Activated naive CD4-positive, alpha-beta T cell (primary cell): ENCODE data around the gene BEST1.
"Not testable (repeated sequence)": the region's sequence is repeated elsewhere in the genome, so short reads cannot be mapped to it uniquely, and the experiment has no call there.

Experiments used
- DNase-seq, 4 experiments: peaks; one replicate each; lab custom pipeline; 2025; lab: John Stamatoyannopoulos, UW

BEST1 gene

DNA sequence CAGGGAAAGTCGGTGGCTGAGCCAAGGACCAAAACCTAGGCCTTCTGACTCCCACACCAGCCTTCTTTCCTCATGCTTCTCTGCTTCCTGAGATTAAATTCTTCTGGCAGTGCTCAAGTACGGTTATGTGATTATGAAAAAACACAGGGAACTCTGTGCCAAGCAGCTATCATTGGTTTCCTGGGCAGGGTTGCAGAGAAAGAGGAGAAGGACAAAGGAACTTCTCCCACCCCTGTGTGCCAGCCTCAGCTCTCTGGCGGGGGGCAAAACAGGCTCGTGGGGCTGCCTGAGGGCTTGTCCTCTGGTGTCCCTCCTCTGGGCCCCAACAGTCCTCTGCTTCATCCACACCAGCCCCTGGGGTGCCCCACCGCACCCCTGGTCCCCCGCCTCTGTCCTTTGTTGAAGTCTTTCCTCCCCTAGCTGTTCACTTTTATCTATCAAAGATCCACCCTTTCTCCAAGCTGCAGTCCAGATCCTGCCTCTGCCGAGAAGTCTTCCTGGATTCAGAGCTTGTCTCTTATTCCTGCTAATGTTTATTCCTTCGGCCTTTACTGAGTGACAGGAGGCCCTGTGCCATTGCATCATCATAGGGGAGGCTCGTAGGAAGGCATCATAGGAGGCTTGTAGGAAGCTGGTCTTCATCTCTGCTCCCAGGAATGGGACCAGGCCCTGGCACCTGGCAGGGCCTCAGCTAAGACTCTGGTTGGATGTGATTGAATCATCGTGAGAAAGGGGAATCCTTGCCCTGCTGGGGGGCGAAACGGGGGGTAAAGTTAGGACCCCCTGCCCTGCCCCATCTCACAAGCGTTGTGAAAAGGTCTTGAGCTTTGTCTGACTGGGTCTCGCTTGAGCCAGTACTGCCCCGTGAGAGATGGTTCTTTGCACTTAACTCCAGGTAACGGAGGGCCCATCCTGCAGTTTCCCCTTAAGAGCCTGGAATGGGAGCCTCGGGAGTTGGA is 28.8 kb downstream of the BEST1 start:
- DNase-seq, result no peak

DNA sequence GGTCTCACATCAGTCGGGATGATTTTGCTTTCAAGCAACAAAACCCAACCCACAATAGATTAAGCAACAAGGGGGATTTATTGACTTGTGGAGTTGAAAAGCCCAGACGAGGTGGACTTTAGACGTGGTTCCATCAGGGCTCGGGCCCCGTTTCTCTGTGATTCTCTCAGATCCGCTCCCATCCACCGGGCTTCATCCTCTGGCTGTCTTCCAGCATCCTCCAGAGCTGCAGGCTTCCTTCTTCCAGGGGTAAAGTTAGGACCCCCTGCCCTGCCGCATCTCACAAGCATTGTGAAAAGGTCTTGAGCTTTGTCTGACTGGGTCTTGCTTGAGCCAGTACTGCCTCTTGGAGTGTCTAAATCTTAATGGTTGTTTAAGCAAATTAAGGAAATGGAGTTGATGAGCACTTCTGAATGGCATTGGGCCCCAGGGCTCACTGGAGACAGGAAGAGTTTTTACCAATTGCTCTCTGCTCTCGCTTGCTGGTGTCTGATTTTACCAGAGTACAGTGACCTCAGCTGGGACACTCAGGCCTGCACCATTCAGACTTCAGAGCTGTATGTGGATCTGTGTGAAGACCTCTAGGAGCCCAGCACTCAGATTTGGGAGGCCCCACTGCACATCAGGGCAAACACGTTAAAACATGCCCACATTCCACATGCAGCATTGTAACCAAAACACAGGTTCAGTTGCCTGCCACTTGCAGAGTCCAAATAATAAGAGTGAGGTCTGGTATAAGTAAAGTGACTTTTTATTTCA is 30.8 kb downstream of the BEST1 start:
- no peak for DNase-seq

DNA sequence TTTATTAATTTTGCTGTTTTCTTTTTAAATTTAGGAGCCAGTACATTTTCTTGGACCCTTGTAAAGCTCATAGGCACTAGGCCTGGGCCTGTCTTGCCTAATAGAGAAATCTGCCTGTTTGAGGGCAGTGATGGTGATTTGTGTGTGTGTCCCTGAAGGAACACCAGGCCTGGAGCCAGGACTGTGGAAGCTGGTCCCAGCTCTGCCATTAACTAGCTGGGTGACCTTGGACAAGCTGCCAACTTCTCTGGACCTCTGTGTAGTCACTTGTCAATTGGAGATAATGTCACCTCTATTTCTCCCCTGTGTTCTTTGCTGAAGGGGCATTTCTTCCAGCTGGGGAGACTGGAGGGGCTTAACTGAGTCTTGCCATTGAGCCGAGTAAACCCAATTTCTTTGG is 33.3 kb downstream of the BEST1 start:
- DNase-seq, result no peak

DNA sequence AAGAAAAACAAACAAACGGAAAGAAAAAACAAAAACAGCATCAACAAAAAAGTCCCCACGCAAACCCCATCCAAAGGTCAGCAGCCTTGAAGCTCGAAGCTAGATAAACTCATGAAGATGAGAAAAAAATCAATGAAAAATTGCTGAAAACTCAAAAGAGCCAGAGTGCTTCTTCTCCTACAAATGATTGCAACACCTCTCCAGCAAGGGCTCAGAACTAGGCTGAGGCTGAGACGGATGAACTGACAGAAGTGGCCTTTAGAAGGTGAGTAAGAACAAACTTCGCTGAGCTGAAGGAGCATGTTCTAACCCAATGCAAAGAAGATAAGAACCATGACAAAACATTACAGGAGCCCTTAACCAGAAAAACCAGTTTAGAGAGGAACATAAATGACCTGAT is 35.7 kb downstream of the BEST1 start:
- DNase-seq, result no peak

DNA sequence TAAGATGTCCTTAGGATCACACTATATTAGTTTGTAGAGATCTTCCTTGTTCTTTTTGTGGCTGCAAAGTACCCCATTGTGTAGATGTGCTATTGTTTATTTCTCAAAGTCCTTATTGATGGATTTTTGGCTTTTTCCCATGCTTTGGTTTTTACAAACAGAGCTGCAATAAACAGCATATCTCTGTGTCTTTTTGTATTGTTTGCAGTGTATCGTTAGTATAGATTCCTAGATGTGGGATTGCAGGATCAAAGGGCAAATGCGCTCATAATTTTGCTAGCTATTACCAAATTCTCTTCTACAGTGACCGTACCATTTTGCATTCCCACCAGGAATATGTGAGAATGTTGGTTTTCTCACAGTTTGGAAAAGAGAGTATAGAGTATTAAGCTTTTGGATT is 44.8 kb downstream of the BEST1 start:
- no peak for DNase-seq

DNA sequence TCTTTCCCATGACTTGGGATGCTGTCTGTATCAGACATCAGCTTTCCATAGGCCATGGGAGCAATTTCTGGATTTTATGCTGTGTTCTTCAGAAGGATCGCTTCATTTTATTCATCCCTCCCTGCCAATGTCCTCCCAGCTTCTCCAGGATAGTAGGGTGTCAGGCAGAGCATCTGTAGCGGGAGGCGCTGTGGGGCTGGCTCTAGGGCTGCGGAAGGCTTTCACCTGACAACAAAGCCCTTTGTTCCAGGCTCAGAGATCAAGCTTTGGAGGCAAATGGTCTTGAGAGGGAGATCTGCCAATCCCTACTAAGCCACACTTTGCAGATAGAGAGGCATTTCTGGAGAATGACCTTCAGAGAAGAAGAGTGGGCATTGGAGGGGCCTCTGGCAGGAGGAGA is 46.8 kb downstream of the BEST1 start:
- no peak for DNase-seq

DNA sequence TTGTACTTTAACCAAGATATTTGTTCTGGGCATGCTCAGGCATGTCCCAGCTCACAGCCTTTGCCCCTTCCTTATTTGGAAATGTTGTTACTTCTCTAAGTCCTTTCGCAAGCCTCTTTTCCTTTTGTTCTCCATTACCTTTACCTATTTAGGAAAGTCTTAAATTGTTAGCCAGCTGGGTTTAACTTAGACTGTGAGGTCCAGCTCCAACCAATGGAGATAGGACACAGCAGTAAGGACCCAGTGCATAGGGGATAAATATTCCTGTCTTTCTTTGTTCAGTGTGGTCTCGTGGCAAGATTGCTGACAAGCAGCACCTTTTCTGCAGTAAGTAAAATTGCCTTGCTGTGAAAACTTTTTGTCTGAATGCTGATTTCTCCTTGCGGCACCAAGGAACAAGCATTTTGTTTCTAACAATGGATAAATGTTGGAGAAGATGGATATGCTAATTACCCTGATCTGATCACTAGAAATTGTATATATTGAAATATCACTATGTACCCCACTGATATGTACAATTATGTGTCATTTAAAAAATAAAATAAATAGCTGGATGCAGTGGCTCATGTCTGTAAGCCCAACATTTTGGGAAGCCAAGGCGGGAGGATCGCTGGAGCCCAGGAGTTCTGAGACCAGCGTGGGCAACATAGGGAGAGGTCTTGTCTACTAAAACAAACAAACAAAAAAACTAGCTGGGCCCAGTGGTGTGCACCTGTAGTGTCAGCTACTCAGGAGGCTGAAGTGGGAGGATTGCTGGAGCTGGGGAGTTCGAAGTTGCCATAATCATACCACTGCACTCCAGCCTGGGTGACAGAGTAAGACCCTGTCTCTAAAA is 49.2 kb downstream of the BEST1 start:
- no peak for DNase-seq

DNA sequence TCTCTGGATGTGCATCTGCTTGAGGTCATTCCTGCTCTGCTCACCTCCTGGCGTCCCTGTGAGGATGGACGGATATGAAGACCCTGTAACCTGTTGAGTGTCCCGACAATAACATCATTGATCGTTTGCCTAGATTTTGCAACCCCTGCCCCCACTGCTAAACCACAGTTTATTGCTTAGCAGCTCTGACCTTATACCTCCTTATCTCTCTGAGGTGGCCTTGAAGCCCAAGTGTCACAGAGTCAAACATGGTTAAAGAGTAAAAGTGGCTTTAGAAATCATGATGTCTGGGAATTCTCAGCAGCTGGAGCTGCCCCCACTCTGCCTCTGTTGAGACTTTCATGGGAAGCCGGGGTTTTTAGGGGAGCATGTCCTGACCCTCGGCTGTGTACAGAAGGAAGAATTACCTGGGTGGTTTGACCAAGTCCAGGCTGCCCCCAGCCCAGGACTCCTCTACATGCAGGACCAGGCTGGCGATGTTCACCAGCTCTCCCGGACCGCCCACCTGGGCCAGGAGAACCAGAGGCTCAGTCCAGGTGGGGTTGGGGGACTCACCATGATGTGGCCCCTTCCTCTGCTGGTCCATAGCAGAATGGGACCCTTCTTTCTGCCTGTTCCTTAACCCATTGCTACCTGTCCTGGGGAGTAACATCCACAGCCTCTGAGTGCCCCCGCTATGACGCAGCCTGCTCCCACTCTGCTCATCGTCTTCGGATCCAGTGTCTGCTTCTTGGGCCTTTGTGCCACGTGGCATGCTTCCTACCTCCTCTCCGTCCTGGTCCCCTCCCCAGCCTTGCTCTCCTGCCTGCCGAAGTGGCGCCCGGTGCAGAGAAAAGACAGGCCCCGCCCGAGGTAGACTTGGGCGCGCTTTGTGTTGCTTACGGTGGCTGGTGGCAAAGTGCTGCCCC is 50.6 kb downstream of the BEST1 start:
- no peak for DNase-seq

DNA sequence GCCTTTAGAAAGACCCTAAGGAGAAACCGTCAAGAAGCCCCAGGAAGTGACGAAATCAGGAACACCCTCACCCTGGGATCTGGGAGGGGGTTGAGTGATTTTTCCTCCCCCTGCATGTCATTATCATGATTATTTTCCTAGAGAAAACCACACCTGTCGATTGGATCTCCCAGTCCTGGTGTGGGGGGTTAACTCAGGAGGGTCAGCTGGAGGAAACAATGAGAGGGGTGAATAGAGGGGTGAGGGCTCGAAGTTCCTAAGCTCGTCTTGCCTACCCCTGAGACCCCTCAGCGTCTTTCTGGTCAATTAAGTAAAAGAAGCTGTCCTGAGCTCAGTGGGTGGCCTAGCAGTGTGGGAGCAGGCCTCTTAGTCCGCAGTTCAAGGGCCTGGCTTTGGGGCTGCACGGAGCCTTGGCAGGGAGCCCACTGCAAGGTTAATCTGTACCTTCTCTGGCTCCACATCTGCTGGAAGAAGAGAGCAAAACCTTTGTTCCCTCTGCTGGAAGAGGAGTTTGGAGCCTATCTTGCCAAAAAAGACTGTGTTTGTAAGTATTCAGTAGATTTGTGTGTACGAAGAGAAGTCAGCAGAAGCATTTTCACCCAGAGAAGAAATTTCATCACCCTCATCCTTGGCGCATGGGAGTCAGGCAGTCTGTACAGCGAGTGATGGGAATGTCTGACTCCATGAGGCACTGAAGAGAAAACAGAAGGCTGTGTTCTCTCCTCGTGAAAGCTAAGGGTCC is 51.5 kb downstream of the BEST1 start:
- DNase-seq, result no peak

DNA sequence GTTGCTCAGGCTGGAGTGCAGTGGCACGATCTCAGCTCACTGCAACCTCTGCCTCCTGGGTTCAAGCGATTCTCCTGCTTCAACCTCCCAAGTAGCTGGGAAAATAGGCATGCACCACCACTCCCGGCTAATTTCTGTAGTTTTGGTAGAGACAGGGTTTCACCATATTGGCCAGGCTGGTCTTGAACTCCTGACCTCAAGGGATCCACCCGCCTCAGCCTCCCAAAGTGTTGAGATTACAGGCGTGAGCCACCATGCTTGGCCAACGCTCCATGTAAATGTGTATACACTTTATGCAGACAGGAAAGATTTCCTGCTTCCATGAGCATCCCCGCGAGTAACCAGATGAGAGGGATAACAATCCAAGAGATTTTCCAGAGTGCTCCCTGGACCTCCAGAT is 52.1 kb downstream of the BEST1 start:
- not testable (repeated sequence) for DNase-seq

DNA sequence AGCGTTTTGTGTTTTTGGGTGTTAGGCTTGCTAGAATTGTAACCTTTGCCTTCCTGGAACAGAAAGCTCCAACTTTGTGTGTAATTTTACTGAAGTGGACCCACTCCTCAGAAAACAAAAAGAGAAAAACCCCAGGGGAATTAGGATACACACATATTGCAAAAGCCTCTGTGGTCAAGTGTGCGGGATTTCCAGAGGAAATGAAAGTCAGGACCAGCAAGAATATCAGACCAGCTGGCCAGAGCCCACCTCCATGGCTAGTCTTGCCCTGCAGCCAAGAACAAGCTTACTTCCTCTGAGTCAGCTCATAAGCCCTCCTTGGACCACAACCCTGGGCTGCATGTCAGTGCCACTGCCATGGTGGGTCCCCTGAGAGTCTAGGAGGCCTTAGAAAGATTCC is 54.3 kb downstream of the BEST1 start:
- DNase-seq, result no peak

DNA sequence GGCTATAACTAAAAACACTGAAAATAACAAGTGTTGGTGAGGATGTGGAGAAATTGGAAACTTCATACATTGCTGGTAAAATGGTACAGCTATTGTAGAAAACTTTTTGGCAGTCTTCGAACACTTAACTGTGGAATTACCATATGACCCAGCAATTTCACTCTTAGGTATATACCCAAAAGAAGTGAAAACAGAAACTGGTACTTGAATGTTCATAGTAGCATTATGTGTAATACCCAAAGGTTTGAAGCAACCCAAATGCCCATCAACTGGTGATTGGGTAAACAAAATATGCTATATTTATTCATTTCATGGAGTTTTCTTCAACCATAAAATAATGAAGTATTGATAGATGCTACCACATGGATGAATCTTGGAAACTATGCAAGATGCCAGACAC is 58.0 kb downstream of the BEST1 start:
- no peak for DNase-seq

DNA sequence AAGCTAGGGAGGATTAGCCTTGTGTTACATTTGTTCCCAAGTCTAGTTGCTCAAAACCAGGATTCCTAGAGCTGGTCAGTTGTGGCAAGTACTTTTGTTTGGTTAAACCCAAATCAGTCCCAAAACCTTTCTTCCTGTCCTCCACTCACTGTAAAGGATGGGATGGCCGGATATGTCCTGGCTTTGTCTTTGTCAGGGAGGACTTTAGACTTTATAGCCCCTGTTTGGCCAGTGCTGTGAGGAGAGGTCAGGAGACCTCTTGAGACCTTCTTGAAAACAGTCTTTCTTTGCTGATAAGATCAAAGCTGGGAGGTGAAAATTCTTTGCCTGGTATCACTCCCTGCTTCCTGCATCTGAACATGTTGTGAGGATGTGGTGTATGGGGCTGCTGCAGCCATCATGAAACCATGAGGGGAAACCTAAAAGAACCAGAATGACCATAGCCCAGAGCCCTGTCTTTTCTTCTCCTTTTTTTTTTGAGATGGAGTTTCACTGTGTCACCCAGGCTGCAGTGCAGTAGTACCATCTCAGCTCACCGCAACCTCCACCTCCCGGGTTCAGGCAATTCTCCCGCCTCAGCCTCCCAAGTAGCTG is 60.9 kb downstream of the BEST1 start:
- DNase-seq, result no peak

DNA sequence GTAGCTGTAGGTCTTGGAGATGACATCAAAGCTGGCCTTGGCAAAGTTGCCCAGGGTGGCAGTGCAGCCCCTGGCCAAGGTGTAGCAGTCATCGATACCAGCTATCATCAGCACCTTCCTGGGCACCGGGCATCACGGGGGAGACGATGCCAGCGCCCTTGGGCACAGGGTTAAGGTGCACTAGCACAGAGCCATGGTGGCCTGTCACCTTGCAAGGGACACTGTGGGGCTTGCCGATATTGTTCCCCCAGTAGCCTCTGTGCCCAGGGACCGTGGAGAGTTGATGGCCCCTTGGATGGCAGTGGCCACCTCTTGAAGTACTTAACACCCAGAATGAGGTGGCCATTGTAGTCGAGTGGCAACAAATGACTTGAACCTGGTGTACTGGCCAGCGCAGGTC is 61.7 kb downstream of the BEST1 start:
- no peak for DNase-seq

DNA sequence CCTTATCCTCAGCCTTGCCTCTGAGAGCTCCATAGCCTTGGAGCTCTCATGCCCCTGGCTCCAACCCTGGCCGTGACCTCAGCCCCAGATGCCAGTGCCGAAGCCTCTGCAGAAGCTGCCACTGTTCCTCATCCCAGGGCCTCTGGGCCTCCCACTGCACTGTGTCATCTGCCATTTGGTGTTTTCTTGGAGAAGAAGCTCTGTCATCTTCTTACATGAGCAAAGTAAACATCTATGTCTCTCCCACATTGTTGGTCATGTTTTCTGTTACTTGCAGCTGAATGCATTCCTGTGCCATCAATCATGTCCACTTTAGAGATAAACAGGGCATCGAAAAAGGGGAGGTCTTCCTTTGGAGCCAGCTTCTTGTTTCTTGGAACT is 62.3 kb downstream of the BEST1 start:
- no peak for DNase-seq

DNA sequence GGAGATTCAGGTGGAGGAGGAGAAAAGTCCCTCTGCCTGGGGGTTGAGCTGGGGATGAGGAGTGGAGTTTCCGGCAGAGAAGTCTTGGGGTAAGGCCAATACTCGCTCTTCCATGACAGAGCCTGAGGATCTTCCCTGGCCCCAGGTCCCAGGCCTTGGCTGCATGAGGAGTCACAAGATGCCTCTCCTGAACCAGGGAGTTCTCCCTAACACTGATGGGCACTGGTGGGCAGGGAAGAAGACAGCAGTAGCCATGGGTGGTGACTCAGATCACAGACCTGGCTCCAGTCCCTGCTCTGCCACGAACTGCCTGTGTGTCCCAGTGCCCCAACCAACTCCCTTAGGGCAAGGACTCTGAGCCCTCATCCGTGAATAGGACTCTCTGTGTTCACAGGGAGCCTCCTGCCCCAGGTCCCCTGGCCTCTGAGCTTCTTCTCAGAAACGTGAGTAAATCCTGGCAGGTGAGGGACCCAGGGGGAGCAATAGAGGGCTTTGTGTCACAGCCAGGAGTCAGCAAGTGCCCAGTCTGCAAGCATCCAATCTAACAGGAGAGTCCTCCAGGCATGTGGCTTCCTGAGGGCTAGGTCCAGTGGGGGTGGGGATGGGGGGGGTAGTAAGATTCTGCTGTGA is 62.8 kb downstream of the BEST1 start:
- no peak for DNase-seq
